C4-2B (cell line): ENCODE results near the gene CKS1B.

Source experiments
- H3K27ac ChIP-seq: fragments of 450-650 bp; 2 replicates; pipeline ENCODE4 v1.5.1; 2017
- CTCF ChIP-seq: fragments of 450-650 bp; conservative IDR thresholded peaks from 2 replicates; pipeline ENCODE4 v1.5.1; 2017; ENCODE audit warnings: mild to moderate bottlenecking
- ZFX ChIP-seq: fragments of 450-650 bp; IDR thresholded peaks from 2 replicates; pipeline ENCODE4 v1.6.1; 2017

CKS1B gene

GRCh38 chr1:155012026-155012546 lies 37.6 kb downstream of the CKS1B start:
- no peak for TF ChIP-seq CTCF
- TF ChIP-seq ZFX: no peak

GRCh38 chr1:155012776-155013602 lies 38.5 kb downstream of the CKS1B start:
- TF ChIP-seq ZFX (no peak), CTCF (no peak)
- H3K27ac ChIP-seq: peak overlapping the region; percentile 16

More at GRCh38 chr1:155012026-155012546, 37.6 kb downstream of the CKS1B start:
- peak overlapping the region; percentile 16 for H3K27ac ChIP-seq

- TF ChIP-seq ZFX (no peak), CTCF (no peak)
- H3K27ac ChIP-seq: peak overlapping the region; percentile 16
These were observed 39.2 kb downstream of the CKS1B start for GRCh38 chr1:155013632-155014031.

GRCh38 chr1:155014709-155015508 lies 40.4 kb downstream of the CKS1B start:
- no peak for TF ChIP-seq ZFX
- no peak for TF ChIP-seq CTCF
- H3K27ac ChIP-seq: no peak overlapping the region

- TF ChIP-seq ZFX (no peak), CTCF (no peak)
- no peak overlapping the region for H3K27ac ChIP-seq
These were observed 41.2 kb downstream of the CKS1B start for GRCh38 chr1:155015527-155016230.

- H3K27ac ChIP-seq: no peak overlapping the region
- TF ChIP-seq CTCF: no peak
These were observed 41.9 kb downstream of the CKS1B start for GRCh38 chr1:155016231-155016831.
